Bone marrow (tissue), 2 donors: Measurements from ENCODE around the gene ARX.

Source experiments
- DNase-seq, 2 donors: peaks; one replicate each; lab custom pipeline; 2025; lab: John Stamatoyannopoulos, UW

Gene ARX

GRCh38 chrX:25015486-25016360 is at the start of gene ARX:
ARX (minus strand) TSS chrX:25015965; CDS start chrX:25015737, 228 bp downstream.
- DNase-seq, result no peak

GRCh38 chrX:25059273-25059672 is 43.5 kb upstream of the ARX start:
- no peak for DNase-seq

GRCh38 chrX:25052798-25053534 is 37.2 kb upstream of the ARX start:
- no peak for DNase-seq

GRCh38 chrX:25049971-25050370 is 34.2 kb upstream of the ARX start:
- no peak for DNase-seq

- no peak for DNase-seq
These were observed 33.6 kb upstream of the ARX start for GRCh38 chrX:25049357-25049756.

GRCh38 chrX:25048178-25048577 is 32.4 kb upstream of the ARX start:
- DNase-seq, result no peak

- no peak for DNase-seq
These were observed 27.4 kb upstream of the ARX start for GRCh38 chrX:25043192-25043591.

- DNase-seq, result no peak
These were observed 23.3 kb upstream of the ARX start for GRCh38 chrX:25039036-25039435.

GRCh38 chrX:25034889-25035288 is 19.1 kb upstream of the ARX start:
- no peak for DNase-seq

GRCh38 chrX:25029288-25029825 is 13.6 kb upstream of the ARX start:
- no peak for DNase-seq

GRCh38 chrX:25028726-25029125 is 13.0 kb upstream of the ARX start:
- no peak for DNase-seq

GRCh38 chrX:25026576-25026975 is 10.8 kb upstream of the ARX start:
- no peak for DNase-seq

- no peak for DNase-seq
These were observed 9.8 kb upstream of the ARX start for GRCh38 chrX:25025615-25026014.

- DNase-seq, result no peak
These were observed 8.1 kb upstream of the ARX start for GRCh38 chrX:25023908-25024307.

- DNase-seq, result no peak
These were observed 6.9 kb upstream of the ARX start for GRCh38 chrX:25022499-25023325.

- DNase-seq, result peak in 1 of 2 donors; percentile 13
These were observed 5.2 kb upstream of the ARX start for GRCh38 chrX:25020905-25021449.

- DNase-seq, result no peak
These were observed 4.7 kb upstream of the ARX start for GRCh38 chrX:25020391-25020904.

GRCh38 chrX:25019707-25020390 is 4.1 kb upstream of the ARX start:
- DNase-seq, result no peak

GRCh38 chrX:25018682-25019081 is 2.9 kb upstream of the ARX start:
- DNase-seq, result no peak

GRCh38 chrX:25017667-25018247 is 2.0 kb upstream of the ARX start:
- DNase-seq, result peak in 1 of 2 donors; percentile 1
